RWPE2 (cell line): ENCODE results near the gene KRT222.

Source experiments
- ATAC-seq: fragments of 200-7000 bp; cut with Tn5 transposase; 3 replicates; pipeline ENCODE4 v1.9.1; 2021; ENCODE audit warnings: low read depth
- DNase-seq: peaks from one replicate; pipeline ENCODE4 v3.0.0-alpha.2; 2020; ENCODE audit warnings: low spot score
- H3K27ac ChIP-seq: fragments of 450-650 bp; 2 replicates; pipeline ENCODE4 v1.5.1; 2017; ENCODE audit warnings: mild to moderate bottlenecking; ENCODE audit not compliant: poor library complexity, severe bottlenecking
- H3K27me3 ChIP-seq: fragments of 250-450 bp; sonication (Bioruptor Pico); 2 replicates; pipeline ENCODE4 v1.5.1; 2021; ENCODE audit warnings: mild to moderate bottlenecking, moderate library complexity; ENCODE audit not compliant: insufficient read depth, poor library complexity, severe bottlenecking
- H3K36me3 ChIP-seq: fragments of 250-450 bp; sonication (Bioruptor Pico); 2 replicates; pipeline ENCODE4 v1.5.1; 2020; ENCODE audit warnings: low read depth, mild to moderate bottlenecking, moderate library complexity
- H3K4me1 ChIP-seq: fragments of 250-450 bp; sonication (Bioruptor Pico); 2 replicates; pipeline ENCODE4 v1.5.1; 2021; ENCODE audit warnings: mild to moderate bottlenecking, moderate library complexity; ENCODE audit not compliant: insufficient read depth, poor library complexity, severe bottlenecking
- H3K4me3 ChIP-seq: fragments of 250-450 bp; sonication (Bioruptor Pico); 2 replicates; pipeline ENCODE4 v1.5.1; 2021; ENCODE audit warnings: mild to moderate bottlenecking, moderate library complexity; ENCODE audit not compliant: severe bottlenecking
- H3K9me3 ChIP-seq: fragments of 250-450 bp; sonication (Bioruptor Pico); 2 replicates; pipeline ENCODE4 v1.5.1; 2021; ENCODE audit warnings: mild to moderate bottlenecking, moderate library complexity; ENCODE audit not compliant: severe bottlenecking
- TF ChIP-seq, protein P1 (sequence below): fragments of 450-650 bp; IDR thresholded peaks from one replicate; pipeline ENCODE4 v1.5.1; 2017; ENCODE audit warnings: mild to moderate bottlenecking, moderate library complexity; ENCODE audit not compliant: poor library complexity, severe bottlenecking

Gene KRT222

DNA sequence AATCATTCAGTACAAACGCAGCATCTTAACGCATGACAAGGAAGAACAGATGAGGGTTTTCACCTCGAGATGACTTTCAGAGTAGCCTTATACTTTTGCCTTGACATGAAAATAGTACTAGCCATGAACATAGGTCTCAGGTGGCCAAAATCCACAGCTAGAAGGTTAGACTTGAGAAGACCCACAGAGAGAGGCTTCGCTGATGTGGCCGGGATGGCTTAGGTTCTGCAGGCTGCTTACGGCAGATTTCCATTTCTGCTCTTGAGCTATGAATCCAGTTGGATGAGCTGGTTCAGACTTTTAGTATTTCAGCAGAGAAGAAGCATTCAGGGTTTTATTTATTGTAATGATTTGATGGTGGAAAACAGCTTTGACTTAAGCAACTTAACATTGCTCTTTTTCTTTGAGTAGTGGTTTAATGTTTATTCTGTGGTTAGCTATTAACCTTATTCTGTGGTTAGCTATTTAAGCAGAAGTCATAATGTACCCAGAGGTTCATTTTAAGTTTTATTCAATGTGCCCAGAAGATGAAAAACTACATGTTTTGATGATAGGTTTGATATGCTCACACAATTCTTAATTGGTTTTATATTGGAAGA is 31.0 kb upstream of the KRT222 start:
- Histone ChIP-seq H3K27ac (no peak overlapping the region), H3K9me3 (no peaks in the 10 kb centered on the region), H3K4me1 (no peaks in the 10 kb centered on the region), H3K36me3 (no peaks in the 10 kb centered on the region), H3K4me3 (no peak overlapping the region), H3K27me3 (peaks cover 5% of the 10 kb centered on the region)
- no peak for DNase-seq
- no peak for ATAC-seq
- TF ChIP-seq, protein P1, sequence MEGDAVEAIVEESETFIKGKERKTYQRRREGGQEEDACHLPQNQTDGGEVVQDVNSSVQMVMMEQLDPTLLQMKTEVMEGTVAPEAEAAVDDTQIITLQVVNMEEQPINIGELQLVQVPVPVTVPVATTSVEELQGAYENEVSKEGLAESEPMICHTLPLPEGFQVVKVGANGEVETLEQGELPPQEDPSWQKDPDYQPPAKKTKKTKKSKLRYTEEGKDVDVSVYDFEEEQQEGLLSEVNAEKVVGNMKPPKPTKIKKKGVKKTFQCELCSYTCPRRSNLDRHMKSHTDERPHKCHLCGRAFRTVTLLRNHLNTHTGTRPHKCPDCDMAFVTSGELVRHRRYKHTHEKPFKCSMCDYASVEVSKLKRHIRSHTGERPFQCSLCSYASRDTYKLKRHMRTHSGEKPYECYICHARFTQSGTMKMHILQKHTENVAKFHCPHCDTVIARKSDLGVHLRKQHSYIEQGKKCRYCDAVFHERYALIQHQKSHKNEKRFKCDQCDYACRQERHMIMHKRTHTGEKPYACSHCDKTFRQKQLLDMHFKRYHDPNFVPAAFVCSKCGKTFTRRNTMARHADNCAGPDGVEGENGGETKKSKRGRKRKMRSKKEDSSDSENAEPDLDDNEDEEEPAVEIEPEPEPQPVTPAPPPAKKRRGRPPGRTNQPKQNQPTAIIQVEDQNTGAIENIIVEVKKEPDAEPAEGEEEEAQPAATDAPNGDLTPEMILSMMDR = no peak

DNA sequence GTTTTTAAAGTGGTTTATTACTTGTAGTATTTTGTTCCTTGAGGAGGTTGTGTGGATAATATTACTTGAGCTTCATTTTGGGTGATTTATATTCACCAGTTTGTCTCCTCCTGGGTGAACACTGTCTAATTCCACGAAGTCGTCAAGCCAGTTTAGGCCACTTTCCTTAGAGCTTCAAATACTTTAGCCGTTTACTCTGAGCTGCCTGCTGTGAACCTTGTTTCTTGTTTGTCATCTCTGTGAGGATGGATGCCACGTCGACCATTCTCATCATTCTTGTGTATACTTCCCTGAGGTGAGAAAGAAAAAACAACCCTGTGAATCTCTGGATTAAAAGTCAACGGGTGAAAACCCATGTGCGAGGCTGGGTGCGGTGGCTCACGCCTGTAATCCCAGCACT is 29.6 kb upstream of the KRT222 start:
- no peak for DNase-seq
- Histone ChIP-seq H3K4me1 (no peaks in the 10 kb centered on the region), H3K27me3 (peaks cover 5% of the 10 kb centered on the region), H3K4me3 (no peak overlapping the region), H3K27ac (no peak overlapping the region), H3K36me3 (no peaks in the 10 kb centered on the region), H3K9me3 (no peaks in the 10 kb centered on the region)
- TF ChIP-seq, protein P1 = no peak
- ATAC-seq = no peak

DNA sequence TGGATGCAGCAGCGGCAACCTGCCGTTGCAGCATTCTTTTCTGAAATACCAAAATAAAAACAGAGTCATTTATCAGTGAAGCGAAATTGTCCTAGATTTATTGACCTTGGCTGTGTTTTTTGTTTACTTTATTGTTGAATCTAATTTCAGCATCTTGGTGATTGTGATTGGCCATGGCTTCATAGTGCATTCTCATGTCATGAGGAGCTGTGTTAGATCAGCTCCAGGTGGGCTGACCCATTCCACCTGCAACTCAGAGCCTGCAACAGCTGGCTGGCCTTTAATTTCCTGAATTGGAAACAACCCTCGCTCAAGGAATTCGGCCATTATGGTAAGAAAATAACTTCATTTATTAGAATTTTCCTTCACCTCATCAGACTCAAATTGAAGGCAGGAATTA is 22.1 kb upstream of the KRT222 start:
- no peaks in the 10 kb centered on the region for H3K27me3 ChIP-seq
- DNase-seq = no peak
- TF ChIP-seq, protein P1 = no peak

DNA sequence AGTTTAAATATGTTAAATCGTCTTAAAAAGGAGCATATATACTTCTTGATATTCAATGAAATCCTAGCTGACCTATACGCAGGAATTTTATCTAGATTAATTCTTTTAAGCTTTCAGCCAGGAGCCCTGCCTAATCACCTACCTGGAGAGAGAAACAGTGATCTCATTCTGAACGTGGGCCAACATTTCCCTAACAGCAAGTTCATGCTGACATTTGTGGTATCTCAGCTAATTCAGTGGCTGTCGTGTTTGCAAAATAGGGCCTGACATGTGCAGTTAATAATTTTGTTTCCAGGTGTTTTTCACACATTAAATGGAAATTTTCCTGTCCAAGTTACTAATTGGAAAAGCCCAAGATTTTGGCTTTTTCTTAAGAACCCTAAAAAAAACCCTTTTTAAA is 21.2 kb upstream of the KRT222 start:
- ATAC-seq (no peak), DNase-seq (no peak)
- H3K36me3 ChIP-seq = no peaks in the 10 kb centered on the region
- no peak overlapping the region for H3K4me3 ChIP-seq
- H3K27me3 ChIP-seq = no peaks in the 10 kb centered on the region
- H3K9me3 ChIP-seq = no peaks in the 10 kb centered on the region
- TF ChIP-seq, protein P1 = no peak
- H3K4me1 ChIP-seq = no peaks in the 10 kb centered on the region
- no peak overlapping the region for H3K27ac ChIP-seq

More for the DNA sequence above, 22.1 kb upstream of the KRT222 start:
- Histone ChIP-seq H3K9me3 (no peaks in the 10 kb centered on the region), H3K4me3 (no peak overlapping the region), H3K36me3 (no peaks in the 10 kb centered on the region), H3K27ac (no peak overlapping the region), H3K4me1 (no peaks in the 10 kb centered on the region)
- ATAC-seq = no peak

DNA sequence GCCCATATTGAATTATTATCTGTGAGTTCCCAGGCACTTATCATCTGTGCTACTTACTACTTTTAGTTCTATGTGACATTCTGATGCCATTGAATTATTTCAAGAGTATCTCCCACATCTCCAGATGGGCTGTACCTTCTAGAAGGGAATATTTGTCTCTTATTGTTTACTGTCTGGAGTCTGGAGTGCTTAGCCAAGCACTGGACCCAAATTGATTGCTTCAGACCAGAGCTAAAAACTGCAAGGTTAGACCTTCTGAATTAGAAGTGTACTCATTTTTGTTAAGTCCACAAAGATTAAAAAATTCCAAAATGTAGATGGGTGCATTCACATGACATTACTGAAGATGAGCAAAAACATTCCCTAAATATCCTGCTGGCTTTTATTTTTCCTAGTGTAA is 16.0 kb upstream of the KRT222 start:
- H3K4me1 ChIP-seq = no peaks in the 10 kb centered on the region
- H3K9me3 ChIP-seq = no peaks in the 10 kb centered on the region
- no peaks in the 10 kb centered on the region for H3K36me3 ChIP-seq
- no peak overlapping the region for H3K27ac ChIP-seq
- ATAC-seq (no peak), DNase-seq (no peak)
- no peak overlapping the region for H3K4me3 ChIP-seq
- H3K27me3 ChIP-seq = peaks cover 7% of the 10 kb centered on the region
- TF ChIP-seq, protein P1 = no peak
